Mucosa of descending colon (tissue), 3 donors: ENCODE data around the gene DACH1. TPM values are rescaled to one million over a fixed set of nuclear protein-coding genes. Genes with fewer than 3 reads are reported as not detected.

Source experiments
- ATAC-seq: fragments of 200-7000 bp; cut with Tn5 transposase; one replicate; pipeline ENCODE4 v1.9.1; 2020; ENCODE audit warnings: mild to moderate bottlenecking, moderate library complexity
- DNase-seq, 3 donors: peaks; one replicate each; pipeline ENCODE4 v3.0.0-alpha.2; 2020
- H3K36me3 ChIP-seq: fragments of 200-600 bp; one replicate; pipeline ENCODE4 v1.8.0; 2021; ENCODE audit warnings: low read depth, mild to moderate bottlenecking
- H3K4me1 ChIP-seq: fragments of 200-600 bp; one replicate; pipeline ENCODE4 v1.8.0; 2021; ENCODE audit warnings: low read depth, mild to moderate bottlenecking
- H3K4me3 ChIP-seq: fragments of 200-600 bp; one replicate; pipeline ENCODE4 v1.8.0; 2021; ENCODE audit warnings: mild to moderate bottlenecking
- H3K9me3 ChIP-seq: fragments of 200-600 bp; one replicate; pipeline ENCODE4 v1.8.0; 2021; ENCODE audit warnings: mild to moderate bottlenecking
- intact Hi-C, 2 donors: fragments of 100-400 bp; cut with DNase I in 1 of 2; cut with micrococcal nuclease in 1 of 2; formaldehyde crosslinking; loops; one replicate each; pipeline versions ENCODE4 v1.11.0 to v1.11.1; 2022; cut with DNase I, micrococcal nuclease
- total RNA-seq, 3 donors: library from RNA; stranded (reverse); fragmentation: NEBNext Ultra II Directional in 2 of 3; extraction: Animal tissue kit (Norgen Biotek cat#: 25700) in 2 of 3; gene quantifications; one replicate each; pipeline versions ENCODE4 v1.2.1 to v1.2.4, GENCODE V29; 2021 to 2023
- TF ChIP-seq, protein P1 (sequence below): fragments of 200-600 bp; IDR thresholded peaks from one replicate; pipeline ENCODE4 v1.8.0; 2022; ENCODE audit warnings: antibody characterized with exemption, mild to moderate bottlenecking
- donor health status: DM: no; HTN: no; CAD: no; lungs with moderate emphysema.
- donor health status: DM: no; HTN: no; CAD: no.
- donor health status: DM: no; HTN: yes; CAD: no.

DACH1 gene
- total RNA-seq, 3 donors from 2014 or later, result 3.2 to 6.5 (median 6.4) TPM

GRCh38 chr13:71634602-71635443 is 232.2 kb downstream of the DACH1 start:
- H3K36me3 ChIP-seq, result no peaks in the 10 kb centered on the region
- H3K4me1 ChIP-seq, result no peaks in the 10 kb centered on the region
- H3K4me3 ChIP-seq, result no peak overlapping the region
- TF ChIP-seq, protein P1, sequence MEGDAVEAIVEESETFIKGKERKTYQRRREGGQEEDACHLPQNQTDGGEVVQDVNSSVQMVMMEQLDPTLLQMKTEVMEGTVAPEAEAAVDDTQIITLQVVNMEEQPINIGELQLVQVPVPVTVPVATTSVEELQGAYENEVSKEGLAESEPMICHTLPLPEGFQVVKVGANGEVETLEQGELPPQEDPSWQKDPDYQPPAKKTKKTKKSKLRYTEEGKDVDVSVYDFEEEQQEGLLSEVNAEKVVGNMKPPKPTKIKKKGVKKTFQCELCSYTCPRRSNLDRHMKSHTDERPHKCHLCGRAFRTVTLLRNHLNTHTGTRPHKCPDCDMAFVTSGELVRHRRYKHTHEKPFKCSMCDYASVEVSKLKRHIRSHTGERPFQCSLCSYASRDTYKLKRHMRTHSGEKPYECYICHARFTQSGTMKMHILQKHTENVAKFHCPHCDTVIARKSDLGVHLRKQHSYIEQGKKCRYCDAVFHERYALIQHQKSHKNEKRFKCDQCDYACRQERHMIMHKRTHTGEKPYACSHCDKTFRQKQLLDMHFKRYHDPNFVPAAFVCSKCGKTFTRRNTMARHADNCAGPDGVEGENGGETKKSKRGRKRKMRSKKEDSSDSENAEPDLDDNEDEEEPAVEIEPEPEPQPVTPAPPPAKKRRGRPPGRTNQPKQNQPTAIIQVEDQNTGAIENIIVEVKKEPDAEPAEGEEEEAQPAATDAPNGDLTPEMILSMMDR, result no peak
- DNase-seq (no peak), ATAC-seq (no peak)
- no peaks in the 10 kb centered on the region for H3K9me3 ChIP-seq
- intact Hi-C loops, result no loop called here

GRCh38 chr13:71634182-71634581 is 232.8 kb downstream of the DACH1 start:
- ATAC-seq, result no peak

GRCh38 chr13:71632721-71633120 is 234.3 kb downstream of the DACH1 start:
- DNase-seq (no peak), ATAC-seq (no peak)
- TF ChIP-seq, protein P1, result no peak
- H3K4me1 ChIP-seq, result no peaks in the 10 kb centered on the region
- H3K9me3 ChIP-seq, result no peaks in the 10 kb centered on the region
- no peaks in the 10 kb centered on the region for H3K36me3 ChIP-seq
- no peak overlapping the region for H3K4me3 ChIP-seq
- intact Hi-C loops, result no loop called here

More at GRCh38 chr13:71634182-71634581, 232.8 kb downstream of the DACH1 start:
- no peaks in the 10 kb centered on the region for H3K4me1 ChIP-seq
- intact Hi-C loops, result no loop called here
- TF ChIP-seq, protein P1, result no peak
- DNase-seq, result no peak
- no peaks in the 10 kb centered on the region for H3K9me3 ChIP-seq
- H3K4me3 ChIP-seq, result no peak overlapping the region
- H3K36me3 ChIP-seq, result no peaks in the 10 kb centered on the region

DNA sequence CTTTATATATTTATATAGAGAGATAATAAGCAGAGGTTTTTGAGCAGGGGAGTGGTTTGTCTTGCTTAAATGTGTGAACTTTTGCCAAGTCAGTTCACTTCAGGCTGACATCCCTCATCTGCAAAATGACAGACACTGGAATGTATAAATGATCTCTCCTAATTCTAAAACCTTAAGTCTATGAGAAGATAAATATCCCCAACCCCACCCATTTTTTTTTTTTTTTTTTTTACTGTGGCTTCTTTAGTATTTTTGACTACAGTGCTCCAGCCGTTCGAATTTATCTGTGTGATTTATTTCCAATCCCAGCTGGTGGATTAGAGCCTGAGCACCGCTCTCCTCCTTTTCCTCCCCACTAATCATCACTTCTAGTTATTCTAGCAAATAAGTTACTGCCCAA is 234.8 kb downstream of the DACH1 start:
- DNase-seq (no peak), ATAC-seq (no peak)
- no peaks in the 10 kb centered on the region for H3K4me1 ChIP-seq
- no peak overlapping the region for H3K4me3 ChIP-seq
- TF ChIP-seq, protein P1, result no peak
- intact Hi-C loops, result no loop called here
- no peaks in the 10 kb centered on the region for H3K36me3 ChIP-seq
- H3K9me3 ChIP-seq, result no peaks in the 10 kb centered on the region

DNA sequence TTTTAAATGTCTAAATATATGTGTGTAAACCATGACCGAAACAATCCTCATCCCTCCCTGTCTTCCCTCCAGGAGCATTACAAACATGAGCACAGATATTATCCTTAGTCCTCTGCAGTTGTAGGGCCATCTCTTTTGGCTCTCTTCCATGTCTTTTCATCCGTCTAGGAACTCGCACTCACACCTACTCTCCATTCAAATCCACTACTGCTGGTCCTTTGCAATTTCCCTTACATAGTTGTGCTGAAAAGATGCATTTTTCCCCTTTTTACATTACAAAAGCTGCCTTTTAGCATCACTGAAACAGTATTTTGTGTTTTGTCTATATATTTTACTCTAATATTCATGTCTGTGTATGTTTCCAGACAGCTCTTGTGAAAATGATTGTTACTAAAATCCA is 237.8 kb downstream of the DACH1 start:
- H3K9me3 ChIP-seq, result no peaks in the 10 kb centered on the region
- no peaks in the 10 kb centered on the region for H3K4me1 ChIP-seq
- ATAC-seq, result no peak
- H3K4me3 ChIP-seq, result no peak overlapping the region
- no peaks in the 10 kb centered on the region for H3K36me3 ChIP-seq
- intact Hi-C loops, result no loop called here
- DNase-seq, result no peak
- TF ChIP-seq, protein P1, result no peak
